ENCODE results near the gene SERPINA4. TPM values are rescaled to one million over a fixed set of nuclear protein-coding genes. Genes with fewer than 3 reads are reported as not detected.

The SERPINA4 gene
- total and polyA plus RNA-seq, 9 of the 15 experiments (the other 6 are each of a cell fraction or from before 2014, with no cell fraction given): not detected

- TF ChIP-seq TSHZ1 (CRISPR knock-in tag; IDR thresholded peaks at IDR 0.05) (no peak), C11orf30 (IDR thresholded peaks at IDR 0.05; ENCODE audit: low read depth) (peak; percentile 78)
Measured at GRCh38 chr14:94601884-94602391, 40.7 kb downstream of the SERPINA4 start (continued).

GRCh38 chr14:94602722-94603121 is 41.5 kb downstream of the SERPINA4 start:
- WGBS (ENCODE audit: insufficient coverage, low coverage, missing lambda C conversion rate): 0% methylated on average over 2 of the region's 5 CpGs
- ChIA-PET CTCF (ENCODE audit: low intra/inter-chr PET ratio) (no interaction called here), POLR2A (no interaction called here)
- ATAC-seq (no peak), DNase-seq (ENCODE audit: extremely low read depth in 1 of 4, low spot score in 3 of 4) (no peak), FAIRE-seq (no peak)
- no peaks in the 10 kb centered on the region for H3K9me3 ChIP-seq (replicated peaks; ENCODE audit: control insufficient read depth, insufficient read depth, low read depth, low read length)
- H3K36me3 ChIP-seq (ENCODE audit: control insufficient read depth, insufficient read depth, low read length): no peaks in the 10 kb centered on the region
- in situ Hi-C loops (cut with MboI) (no loop called here), intact Hi-C loops (cut with micrococcal nuclease) (no loop called here)
- BruUV-seq (replicated peaks): no TSS peak
- H3K4me1 ChIP-seq (replicated peaks in 1 of 2; ENCODE audit: control insufficient read depth in 2 of 2, insufficient read depth in 2 of 2, low read length in 2 of 2): no peaks in the 10 kb centered on the region
- no peak overlapping the region for H3K4me3 ChIP-seq
- no peaks in the 10 kb centered on the region for H3K79me2 ChIP-seq (ENCODE audit: control insufficient read depth, insufficient read depth, low read length)
- no peaks in the 10 kb centered on the region for H4K20me1 ChIP-seq (replicated peaks; ENCODE audit: control insufficient read depth, insufficient read depth, low read length)
- no peak overlapping the region for H2AFZ ChIP-seq (ENCODE audit: low read depth, low read length)
- H3K4me2 ChIP-seq (ENCODE audit: insufficient read depth, low read length): no peak overlapping the region
- TF ChIP-seq ZNF318 (IDR thresholded peaks at IDR 0.05; ENCODE audit: borderline replicate concordance in 1 of 2, low read depth in 1 of 2): no peak
- no peak for TF ChIP-seq CREB1 (IDR thresholded peaks at IDR 0.05)
- no peak for TF ChIP-seq CREB1 (CRISPR knock-in tag; IDR thresholded peaks at IDR 0.05)
- TF ChIP-seq ZNF75A (CRISPR knock-in tag; IDR thresholded peaks at IDR 0.05): no peak
- TF ChIP-seq ZNF384 (IDR thresholded peaks at IDR 0.05; ENCODE audit: low read depth, low read length): no peak
- no peak for TF ChIP-seq L3MBTL2 (IDR thresholded peaks at IDR 0.05)
- H3K27me3 ChIP-seq (ENCODE audit: control insufficient read depth in 2 of 2, insufficient read depth in 2 of 2, low read length in 2 of 2): no peaks in the 10 kb centered on the region
- H3K9me1 ChIP-seq (ENCODE audit: control insufficient read depth, insufficient read depth, low read length): no peaks in the 10 kb centered on the region
- no peak overlapping the region for H3K9ac ChIP-seq (ENCODE audit: insufficient read depth in 1 of 2, low read depth in 2 of 2, low read length in 2 of 2)
- no peak overlapping the region for H3K27ac ChIP-seq (ENCODE audit: extremely low read depth, low read depth, low read length)
